Stimulated activated CD4-positive, alpha-beta T cell treated with anti-CD3 and anti-CD28 coated beads, Interleukin-15, amount 100 ng/mL, for 1 hour (primary cell): Measurements from ENCODE around the gene CSNK2B.

ENCODE experiments used
- DNase-seq, 2 donors: peaks; one replicate each; pipeline ENCODE4 v3.0.0-alpha.2; 2020; ENCODE audit warnings: low read depth in 1 of 2, low spot score in 1 of 2

CSNK2B gene

DNA sequence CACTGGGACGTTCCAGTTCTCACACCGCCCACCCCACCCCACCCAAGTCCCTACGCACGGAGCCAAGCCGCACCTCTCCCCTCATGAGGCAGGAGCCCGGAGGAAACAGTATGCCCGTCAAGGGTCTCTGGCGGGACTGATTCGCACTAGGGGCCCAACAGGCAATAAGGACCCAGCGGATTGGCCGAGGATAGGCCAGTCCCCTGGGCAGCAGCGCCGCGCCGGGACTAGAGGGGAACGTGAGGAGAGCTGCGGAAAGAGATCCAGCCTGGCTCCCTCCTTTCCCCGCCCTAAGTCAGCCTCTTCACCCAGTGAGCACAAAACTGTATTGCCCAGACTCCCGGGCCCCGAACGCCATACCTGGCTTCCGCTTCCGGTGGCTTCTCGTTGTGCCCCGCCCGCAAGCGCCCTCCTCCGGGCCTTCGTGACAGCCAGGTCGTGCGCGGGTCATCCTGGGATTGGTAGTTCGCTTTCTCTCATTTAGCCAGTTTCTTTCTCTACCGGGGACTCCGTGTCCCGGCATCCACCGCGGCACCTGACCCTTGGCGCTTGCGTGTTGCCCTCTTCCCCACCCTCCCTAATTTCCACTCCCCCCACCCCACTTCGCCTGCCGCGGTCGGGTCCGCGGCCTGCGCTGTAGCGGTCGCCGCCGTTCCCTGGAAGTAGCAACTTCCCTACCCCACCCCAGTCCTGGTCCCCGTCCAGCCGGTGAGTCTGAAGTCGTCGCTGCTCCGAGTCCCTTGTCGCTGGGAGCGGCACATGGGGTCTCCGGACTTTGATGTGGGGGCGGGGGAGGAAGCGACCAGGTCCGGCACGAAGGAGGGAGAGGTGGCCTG lies at the start of gene CSNK2B:
Gene CSNK2B (plus strand): TSS at position 580 of the 836 bp plus-strand sequence. CDS start 752 bp downstream, outside the sequence.
- DNase-seq: peak; percentile 93 to 97

DNA sequence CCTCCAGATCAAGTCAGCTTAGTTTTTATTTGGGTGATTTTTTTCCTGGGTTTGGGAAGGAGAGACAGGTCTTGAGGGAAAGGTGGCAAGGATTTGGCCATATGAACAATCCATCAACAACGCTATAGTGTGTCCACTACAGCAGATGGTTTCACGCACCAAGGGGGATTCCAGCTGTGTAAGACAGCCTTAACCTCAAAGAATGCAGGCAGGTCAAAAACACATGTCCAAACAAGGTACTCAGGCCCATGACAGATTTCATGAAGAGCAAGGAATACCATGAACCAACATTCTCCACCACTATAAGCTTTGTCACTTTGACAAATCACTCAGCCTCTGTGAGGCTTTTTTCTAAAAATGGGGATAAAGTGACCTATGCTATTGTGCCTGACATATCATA lies 48.9 kb upstream of the CSNK2B start:
- no peak for DNase-seq

DNA sequence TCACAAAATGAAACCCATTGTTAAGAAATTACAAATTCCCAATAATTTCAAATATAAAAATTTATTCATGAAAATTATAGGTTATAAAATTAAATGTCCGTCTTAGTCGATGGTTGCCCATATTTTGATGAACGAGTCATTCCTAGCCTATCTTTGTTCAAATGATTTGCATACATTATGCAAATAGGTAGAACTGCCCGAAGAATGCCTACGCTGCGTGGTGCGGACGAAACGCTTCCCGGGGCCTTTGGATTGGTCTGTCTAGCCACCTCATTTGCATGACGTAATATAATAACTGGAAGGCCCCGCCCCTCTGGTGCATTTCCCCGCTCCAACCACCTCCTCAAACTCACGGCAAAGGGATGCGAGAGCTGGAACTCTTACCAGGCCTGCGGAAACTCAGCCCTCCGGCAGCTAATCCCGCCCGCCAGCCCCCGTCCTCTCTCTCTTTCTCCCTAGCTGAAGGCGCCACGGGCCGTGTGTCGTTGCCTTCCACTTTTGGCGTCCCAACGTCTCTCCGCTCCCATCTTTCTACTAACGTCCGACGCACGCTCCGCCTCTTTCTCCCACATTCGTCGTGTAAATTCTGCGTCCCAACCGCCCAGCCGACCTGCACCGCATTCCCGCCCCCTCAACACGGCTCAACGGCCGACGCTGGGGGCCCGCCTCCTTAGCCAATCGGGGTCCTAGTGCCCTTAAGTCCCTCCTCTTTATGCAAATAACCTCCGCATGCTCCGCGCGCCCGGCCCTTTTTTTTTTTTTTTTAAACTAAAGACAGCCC lies 45.9 kb upstream of the CSNK2B start:
- peak; percentile 90 to 92 for DNase-seq

DNA sequence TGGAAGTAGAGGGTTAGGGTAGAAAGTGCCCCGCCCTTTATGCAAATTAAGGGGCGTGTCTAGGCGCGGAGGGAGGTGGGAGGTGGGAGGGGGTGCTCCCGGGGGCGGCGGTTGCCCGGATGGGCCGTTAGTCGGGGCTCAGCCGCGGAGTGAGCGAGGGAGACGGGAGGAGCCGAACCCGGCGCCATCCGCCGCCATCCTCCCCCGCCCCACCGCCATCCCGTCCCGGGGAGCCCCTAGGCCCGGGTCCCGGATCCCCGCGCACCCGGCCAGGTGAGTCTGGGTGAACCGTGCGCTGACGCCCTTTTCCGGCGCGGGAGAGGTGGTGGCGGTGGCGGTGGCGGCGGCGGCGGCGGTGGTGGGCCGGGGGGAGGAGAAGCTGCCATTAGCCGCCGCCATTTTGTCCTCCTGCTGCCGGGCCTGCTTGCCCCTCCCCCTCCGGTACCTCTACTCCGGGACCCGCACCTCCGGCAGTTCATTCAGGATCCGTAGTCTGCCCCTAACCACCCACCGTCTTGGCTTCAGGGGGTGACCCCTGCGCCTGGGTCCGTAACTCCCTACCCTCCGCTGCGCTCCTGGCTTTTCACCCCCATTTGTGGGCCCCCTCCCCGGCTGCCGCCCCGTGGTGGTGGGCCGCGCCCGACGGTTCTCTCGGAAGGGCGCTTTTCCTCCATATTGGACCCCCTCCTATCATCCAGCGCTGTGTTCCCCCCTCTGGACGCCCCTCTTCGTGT lies 45.1 kb upstream of the CSNK2B start, which contains the start of gene PRRC2A:
Gene PRRC2A (plus strand): TSS at position 130 of the 734 bp plus-strand sequence. CDS start 2,075 bp downstream, outside the sequence.
- peak in 1 of 2 donors; percentile 90 for DNase-seq

DNA sequence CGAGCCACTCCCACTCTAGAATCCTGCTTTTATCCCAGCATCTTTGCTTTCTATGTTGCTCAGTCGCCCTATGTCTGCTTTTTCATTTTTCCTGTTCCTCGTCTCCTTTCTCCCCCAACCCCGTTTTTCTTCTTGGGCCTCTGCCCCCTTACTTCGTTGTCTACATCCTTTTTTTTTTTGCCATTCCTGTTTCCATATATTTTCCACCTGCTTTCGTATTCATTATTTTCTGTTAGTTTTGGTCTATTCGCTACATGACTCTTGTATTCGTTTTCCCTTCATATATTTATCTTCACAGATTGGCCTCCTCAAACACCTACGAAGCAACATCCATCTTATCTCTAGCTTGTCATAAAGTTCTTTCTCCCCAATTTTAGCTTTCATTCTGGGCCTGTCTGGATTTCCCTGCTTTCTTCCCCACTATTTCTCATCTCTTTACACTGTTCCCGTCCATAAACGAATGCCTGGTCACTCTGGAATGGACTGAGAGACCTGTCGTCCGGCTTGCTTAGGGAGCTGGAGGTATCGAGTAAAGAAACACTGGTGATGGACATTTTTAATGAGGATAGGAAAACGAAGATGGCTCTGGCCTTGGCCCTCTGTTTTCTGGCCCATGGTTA lies 44.5 kb upstream of the CSNK2B start:
- no peak for DNase-seq

DNA sequence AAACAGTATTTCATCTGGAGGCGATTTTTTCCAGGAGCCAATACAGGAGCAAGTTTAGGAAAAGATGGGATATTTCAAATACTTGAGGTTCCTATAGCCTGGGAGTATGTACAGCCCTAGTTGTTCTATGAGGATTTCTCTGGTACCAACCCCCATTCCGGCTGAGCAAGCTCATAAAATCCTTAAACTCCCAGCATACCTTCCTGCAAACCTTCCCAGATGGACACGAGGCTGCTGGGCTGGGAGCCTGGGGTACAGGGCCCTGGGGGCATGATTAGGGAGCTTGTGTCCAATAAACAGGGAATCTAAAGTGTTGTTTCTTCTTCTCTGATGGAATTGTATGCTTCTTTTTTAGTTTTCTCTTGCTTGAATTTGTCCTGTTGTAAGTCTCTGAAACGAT lies 43.9 kb upstream of the CSNK2B start:
- no peak for DNase-seq

DNA sequence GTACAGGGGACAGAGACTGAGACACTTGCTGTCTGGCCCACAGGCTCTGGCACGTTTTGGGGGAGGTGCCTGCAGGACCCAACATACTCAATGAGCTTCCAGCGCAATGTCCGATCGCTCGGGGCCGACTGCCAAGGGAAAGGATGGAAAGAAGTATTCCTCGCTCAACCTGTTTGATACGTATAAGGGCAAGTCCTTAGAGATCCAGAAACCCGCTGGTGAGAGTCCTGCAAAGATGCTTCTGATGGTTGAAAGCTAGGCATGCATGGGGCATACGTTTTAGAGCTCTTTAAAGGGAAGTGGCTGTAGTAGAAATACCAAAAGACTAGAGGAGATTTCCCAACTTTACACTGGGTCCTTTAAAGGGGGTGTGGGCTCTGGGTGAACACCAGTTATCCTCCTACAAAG lies 43.2 kb upstream of the CSNK2B start:
- DNase-seq: no peak

DNA sequence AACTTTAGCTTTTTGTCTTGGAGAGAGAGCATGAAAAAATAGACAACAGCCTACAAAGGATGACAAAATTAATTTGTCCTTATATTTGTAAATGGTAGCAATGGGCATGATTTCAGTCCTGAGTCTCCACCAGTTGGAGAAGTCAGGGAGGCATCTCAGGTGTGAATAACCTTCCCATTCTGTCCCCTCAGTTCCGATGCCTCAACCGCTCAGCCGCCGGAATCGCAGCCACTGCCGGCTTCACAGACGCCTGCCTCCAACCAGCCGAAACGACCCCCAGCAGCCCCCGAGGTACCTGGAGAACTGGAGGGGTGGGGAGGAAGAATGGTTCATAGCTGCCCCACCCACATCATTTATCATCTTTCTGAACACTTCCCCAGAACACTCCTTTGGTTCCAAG lies 41.8 kb upstream of the CSNK2B start:
- DNase-seq: no peak

DNA sequence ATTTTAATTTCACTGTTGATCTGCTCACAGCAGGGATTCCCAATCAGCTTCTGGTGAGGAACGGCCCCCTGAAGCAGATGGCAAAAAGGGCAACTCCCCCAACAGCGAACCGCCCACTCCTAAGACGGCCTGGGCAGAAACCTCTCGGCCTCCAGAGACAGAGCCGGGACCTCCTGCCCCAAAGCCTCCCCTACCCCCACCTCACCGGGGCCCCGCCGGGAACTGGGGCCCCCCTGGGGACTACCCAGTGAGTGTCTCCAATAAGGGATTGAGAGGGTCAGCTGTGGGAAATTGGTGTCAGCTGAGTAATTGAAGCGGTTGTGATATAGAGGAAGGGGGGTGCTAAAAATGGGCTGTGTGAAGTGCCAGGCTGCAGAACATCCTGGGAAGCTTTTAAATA lies 38.9 kb upstream of the CSNK2B start:
- no peak for DNase-seq

DNA sequence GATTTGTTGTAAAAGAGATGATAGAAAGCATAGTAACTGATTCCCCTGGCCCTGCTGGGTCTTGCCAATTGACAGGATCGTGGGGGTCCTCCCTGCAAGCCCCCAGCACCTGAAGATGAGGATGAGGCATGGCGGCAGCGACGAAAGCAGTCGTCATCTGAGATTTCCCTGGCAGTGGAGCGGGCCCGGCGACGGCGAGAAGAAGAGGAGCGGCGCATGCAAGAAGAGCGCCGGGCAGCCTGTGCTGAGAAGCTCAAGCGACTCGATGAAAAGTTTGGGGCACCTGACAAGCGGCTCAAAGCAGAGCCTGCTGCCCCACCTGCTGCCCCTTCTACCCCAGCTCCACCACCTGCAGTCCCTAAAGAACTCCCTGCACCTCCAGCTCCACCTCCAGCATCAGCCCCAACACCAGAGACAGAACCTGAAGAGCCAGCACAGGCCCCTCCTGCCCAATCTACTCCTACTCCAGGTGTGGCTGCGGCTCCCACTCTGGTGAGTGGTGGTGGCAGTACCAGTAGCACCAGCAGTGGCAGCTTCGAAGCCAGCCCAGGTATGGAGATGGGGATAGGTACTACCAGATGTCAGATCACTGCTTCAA lies 38.1 kb upstream of the CSNK2B start:
- no peak for DNase-seq

DNA sequence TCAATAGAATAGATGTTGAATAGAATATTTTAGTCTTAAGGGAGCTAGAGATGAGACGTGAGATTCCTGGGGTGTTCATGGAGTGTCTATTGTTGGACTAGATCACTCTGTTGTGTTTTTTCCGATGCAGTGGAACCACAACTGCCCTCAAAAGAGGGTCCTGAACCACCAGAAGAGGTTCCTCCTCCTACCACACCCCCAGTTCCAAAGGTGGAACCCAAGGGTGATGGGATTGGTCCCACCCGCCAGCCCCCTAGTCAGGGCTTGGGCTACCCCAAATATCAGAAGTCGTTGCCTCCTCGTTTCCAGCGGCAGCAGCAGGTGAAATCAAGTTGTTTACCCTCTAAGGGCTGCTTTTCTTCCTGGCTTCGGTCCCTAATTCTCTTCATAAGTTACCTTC lies 36.9 kb upstream of the CSNK2B start:
- no peak for DNase-seq

DNA sequence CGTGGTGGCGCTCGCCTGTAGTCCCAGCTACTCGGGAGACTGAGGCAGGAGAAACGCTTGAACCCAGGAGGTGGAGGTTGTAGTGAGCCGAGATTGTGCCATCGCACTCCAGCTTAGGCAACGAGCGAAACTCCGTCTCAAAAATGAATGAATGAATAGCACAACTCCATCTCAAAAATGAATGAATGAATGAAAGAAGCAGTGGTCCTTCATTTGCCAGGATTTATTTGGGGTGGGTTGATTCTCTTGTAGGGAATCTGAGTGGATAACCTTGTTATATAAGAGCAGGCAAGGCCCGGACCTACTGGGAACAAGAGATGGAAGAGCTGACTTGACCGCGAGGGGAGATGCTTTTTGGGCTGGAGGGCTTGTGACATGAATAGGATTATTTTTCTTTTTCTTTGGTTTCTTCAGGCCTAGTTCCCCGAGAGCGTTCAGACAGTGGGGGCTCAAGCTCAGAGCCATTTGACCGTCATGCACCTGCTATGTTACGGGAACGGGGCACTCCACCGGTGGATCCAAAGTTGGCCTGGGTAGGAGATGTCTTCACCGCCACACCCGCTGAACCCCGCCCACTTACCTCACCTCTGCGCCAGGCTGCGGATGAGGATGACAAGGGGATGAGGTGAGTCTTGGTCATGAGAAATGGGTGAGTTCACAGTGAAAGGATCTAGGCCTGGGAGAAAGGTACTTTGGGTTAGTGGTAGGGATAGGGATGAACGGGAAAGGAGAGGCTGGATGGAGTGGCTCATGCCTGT lies 35.5 kb upstream of the CSNK2B start:
- no peak for DNase-seq

DNA sequence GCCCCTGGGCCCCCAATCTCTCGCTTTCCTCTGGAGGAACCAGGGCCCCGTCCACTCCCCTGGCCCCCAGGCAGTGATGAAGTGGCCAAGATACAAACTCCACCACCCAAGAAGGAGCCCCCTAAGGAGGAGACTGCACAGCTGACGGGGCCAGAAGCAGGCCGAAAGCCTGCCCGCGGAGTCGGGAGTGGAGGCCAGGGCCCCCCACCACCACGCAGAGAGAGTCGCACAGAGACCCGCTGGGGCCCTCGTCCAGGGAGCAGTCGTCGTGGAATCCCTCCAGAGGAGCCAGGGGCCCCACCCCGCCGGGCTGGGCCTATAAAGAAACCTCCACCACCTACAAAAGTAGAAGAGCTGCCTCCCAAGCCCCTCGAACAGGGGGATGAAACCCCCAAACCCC lies 34.7 kb upstream of the CSNK2B start:
- DNase-seq: no peak

DNA sequence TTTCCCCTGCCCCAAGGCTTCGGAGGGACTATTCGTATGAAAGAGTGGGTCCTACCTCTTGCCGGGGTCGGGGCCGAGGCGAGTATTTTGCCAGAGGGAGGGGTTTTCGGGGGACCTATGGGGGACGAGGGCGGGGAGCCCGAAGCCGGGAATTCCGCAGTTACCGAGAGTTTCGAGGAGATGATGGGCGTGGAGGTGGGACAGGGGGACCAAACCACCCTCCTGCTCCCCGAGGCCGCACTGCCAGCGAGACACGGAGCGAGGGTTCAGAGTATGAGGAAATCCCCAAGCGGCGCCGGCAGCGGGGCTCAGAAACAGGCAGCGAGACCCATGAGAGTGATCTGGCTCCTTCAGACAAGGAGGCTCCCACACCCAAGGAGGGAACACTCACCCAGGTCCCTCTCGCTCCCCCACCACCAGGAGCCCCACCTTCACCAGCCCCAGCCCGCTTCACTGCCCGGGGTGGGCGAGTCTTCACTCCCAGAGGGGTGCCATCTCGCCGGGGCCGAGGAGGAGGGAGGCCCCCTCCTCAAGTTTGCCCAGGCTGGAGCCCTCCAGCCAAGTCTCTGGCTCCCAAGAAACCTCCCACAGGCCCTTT lies 34.1 kb upstream of the CSNK2B start:
- no peak for DNase-seq

DNA sequence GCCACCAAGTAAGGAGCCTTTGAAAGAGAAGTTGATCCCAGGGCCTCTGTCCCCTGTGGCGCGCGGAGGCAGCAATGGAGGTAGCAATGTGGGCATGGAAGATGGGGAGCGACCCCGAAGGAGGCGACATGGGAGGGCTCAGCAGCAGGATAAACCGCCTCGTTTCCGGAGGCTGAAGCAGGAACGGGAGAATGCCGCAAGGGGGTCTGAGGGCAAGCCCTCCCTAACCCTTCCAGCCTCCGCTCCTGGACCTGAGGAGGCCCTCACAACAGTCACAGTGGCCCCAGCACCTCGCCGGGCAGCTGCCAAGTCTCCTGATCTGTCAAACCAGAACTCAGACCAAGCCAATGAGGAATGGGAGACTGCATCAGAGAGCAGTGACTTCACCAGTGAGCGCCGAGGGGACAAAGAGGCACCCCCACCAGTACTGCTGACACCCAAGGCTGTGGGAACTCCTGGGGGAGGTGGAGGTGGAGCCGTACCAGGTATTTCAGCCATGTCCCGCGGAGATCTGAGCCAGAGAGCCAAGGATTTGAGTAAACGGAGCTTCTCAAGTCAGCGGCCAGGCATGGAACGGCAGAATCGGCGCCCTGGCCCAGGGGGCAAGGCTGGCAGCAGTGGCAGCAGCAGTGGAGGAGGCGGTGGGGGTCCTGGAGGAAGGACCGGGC lies 33.5 kb upstream of the CSNK2B start:
- DNase-seq: no peak

DNA sequence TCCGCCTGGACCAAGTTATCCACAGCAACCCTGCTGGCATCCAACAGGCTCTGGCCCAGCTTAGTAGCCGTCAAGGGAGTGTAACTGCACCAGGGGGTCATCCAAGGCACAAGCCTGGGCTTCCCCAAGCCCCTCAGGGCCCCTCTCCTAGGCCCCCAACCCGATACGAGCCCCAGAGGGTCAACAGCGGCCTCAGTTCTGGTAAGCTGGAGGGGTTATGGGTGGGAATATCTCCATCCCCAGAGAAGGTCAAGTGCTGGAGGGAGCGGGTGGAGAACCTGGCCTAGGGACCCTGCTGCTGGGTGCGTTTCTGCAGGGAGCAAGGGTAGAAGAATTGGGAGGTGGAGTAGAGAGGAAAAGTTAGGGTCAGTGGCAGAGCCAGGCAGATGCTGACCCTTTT lies 32.4 kb upstream of the CSNK2B start:
- no peak for DNase-seq

DNA sequence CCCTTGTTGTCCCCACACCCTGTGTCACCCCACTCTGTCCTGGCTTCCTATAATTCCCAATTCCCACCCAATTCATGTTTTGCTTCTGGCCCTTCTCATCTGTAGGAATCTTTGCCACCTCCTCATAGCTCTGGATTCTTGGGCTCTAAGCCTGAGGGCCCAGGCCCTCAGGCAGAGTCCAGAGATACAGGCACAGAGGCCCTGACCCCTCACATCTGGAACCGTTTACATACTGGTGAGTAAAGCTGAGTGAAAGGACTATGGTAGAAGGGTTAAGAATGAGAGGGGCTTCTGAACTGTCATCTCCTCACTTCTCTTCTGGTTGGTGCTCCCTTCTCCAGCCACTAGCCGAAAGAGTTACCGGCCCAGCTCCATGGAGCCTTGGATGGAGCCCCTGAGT lies 31.7 kb upstream of the CSNK2B start:
- DNase-seq: no peak

DNA sequence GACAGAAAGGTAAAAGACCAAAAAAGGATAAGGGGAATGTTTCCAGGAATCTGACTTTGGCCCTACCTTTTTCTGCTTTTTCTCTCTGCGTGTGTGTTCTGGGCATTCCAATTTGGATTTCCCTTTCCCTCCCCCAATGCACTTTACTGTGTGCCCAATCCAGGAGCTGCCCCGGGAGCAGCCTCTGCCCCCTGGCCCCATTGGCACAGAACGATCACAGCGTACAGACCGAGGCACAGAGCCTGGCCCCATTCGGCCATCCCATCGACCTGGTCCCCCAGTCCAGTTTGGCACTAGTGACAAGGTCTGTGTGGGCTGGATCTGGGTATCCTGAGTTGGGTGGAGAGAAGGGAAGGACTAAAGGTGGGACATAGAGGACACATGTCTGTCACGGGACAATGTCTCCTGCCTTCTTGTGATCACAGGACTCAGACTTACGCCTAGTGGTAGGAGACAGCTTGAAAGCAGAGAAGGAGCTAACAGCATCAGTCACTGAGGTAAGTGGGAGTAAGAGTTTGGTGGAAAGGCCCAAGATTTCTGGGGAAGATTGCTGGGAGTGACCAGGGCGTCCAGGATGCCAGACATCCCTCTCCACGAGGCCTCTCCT lies 30.8 kb upstream of the CSNK2B start:
- no peak for DNase-seq
